PC-9 (cell line): ENCODE results near the gene CHRM1. TPM values are rescaled to one million over a fixed set of nuclear protein-coding genes. Genes with fewer than 3 reads are reported as not detected.

ENCODE experiments used
- BruUV-seq: library from RNA; stranded (reverse); fragments of 400-500 nt; replicated peaks from 2 replicates; lab custom pipeline; 2021; lab: Mats Ljungman, UMichigan
- CTCF ChIA-PET: fragments of 300-600 bp; sonication (Branson Sonifier 250); formaldehyde crosslinking; loops from one replicate; lab custom pipeline; 2022; ENCODE audit warnings: antibody characterized with exemption; lab: Charles Lee
- POLR2A ChIA-PET: fragments of 300-600 bp; sonication (Branson Sonifier 250); formaldehyde crosslinking; loops from one replicate; lab custom pipeline; 2022; ENCODE audit warnings: antibody characterized with exemption; ENCODE audit not compliant: unreplicated experiment; lab: Charles Lee
- DNase-seq, 2 experiments: peaks; one replicate each; pipeline versions ENCODE4 v3.0.0 to v3.0.0-alpha.2; 2015 to 2022; ENCODE audit warnings: mixed read lengths in 1 of 2
- H2AFZ ChIP-seq: fragments of 200-600 bp; sonication (generic); 2 replicates; pipeline ENCODE4 v1.8.1; 2017; ENCODE audit warnings: antibody characterized with exemption
- H3F3A ChIP-seq: fragments of 200-600 bp; sonication (generic); 2 replicates; pipeline ENCODE4 v1.8.1; 2017; ENCODE audit warnings: antibody characterized with exemption, mild to moderate bottlenecking, low read depth; ENCODE audit not compliant: insufficient read depth
- H3K27ac ChIP-seq: fragments of 200-600 bp; sonication (generic); 2 replicates; pipeline ENCODE4 v1.6.1; 2016; ENCODE audit warnings: mixed run types
- H3K27me3 ChIP-seq: fragments of 200-600 bp; sonication (generic); 2 replicates; pipeline ENCODE4 v1.6.1; 2016; ENCODE audit warnings: low read depth, mixed run types; ENCODE audit not compliant: insufficient read depth
- H3K36me3 ChIP-seq: fragments of 200-600 bp; sonication (generic); 2 replicates; pipeline ENCODE4 v1.6.1; 2016; ENCODE audit warnings: low read depth, mixed run types
- H3K4me1 ChIP-seq: fragments of 200-600 bp; sonication (generic); replicated peaks from 2 replicates; pipeline ENCODE4 v1.6.1; 2016; ENCODE audit warnings: mixed run types; ENCODE audit not compliant: insufficient read depth
- H3K4me2 ChIP-seq: fragments of 200-600 bp; sonication (generic); 2 replicates; pipeline ENCODE4 v1.6.1; 2017; ENCODE audit warnings: mixed run types
- H3K4me3 ChIP-seq: fragments of 200-600 bp; sonication (generic); 2 replicates; pipeline ENCODE4 v1.6.1; 2016; ENCODE audit warnings: mixed run types
- H3K79me2 ChIP-seq: fragments of 200-600 bp; sonication (generic); 2 replicates; pipeline ENCODE4 v1.6.1; 2017; ENCODE audit warnings: low read depth, mixed run types
- H3K9me2 ChIP-seq: fragments of 200-600 bp; sonication (generic); 2 replicates; pipeline ENCODE4 v1.8.1; 2017; ENCODE audit warnings: mild to moderate bottlenecking; ENCODE audit not compliant: insufficient read depth
- H3K9me3 ChIP-seq: fragments of 200-600 bp; sonication (generic); 2 replicates; pipeline ENCODE4 v1.8.1; 2016; ENCODE audit warnings: low read depth; ENCODE audit not compliant: insufficient read depth
- H4K20me1 ChIP-seq: fragments of 200-600 bp; sonication (generic); 2 replicates; pipeline ENCODE4 v1.8.1; 2017; ENCODE audit not compliant: insufficient read depth
- CTCF ChIP-seq: fragments of 200-600 bp; sonication (generic); conservative IDR thresholded peaks from 2 replicates; pipeline ENCODE4 v1.6.1; 2017; ENCODE audit warnings: mixed run types, antibody characterized with exemption, mild to moderate bottlenecking, moderate library complexity
- EZH2 ChIP-seq: fragments of 200-600 bp; sonication (generic); IDR thresholded peaks from 2 replicates; pipeline ENCODE4 v1.8.0; 2017; ENCODE audit warnings: antibody characterized with exemption, low read depth
- intact Hi-C: fragments of 100-400 bp; cut with micrococcal nuclease; formaldehyde crosslinking; loops from one replicate; pipeline ENCODE4 v1.10.0; 2022; ENCODE audit not compliant: unreplicated experiment
- total RNA-seq: library from RNA; stranded (reverse); gene quantifications from 2 replicates; pipeline ENCODE4 v1.2.3, GENCODE V29; 2021

Gene CHRM1
- total RNA-seq, 1 experiment from 2014 or later: not detected

DNA sequence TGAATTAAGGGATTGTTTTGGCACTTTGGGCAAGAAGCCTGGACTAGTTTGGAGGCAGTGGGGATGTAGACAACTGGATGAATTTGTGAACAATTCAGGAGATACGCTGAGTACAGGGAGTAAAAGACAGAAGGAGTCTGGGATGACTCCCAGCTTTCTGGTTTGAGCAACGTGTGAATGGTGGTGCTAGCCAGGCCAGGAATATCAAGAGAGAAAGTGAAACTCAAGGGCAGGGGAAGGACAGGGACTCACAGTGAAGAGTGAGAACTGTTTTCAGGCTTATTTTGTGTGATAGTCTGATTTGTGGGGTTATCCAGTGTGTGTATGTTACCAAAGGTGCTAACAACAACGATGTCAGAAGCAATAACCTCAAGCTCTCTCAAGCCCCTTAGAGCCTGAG lies 15.9 kb downstream of the CHRM1 start:
- no peaks in the 10 kb centered on the region for H3K79me2 ChIP-seq
- no peaks in the 10 kb centered on the region for H4K20me1 ChIP-seq
- H2AFZ ChIP-seq: no peak overlapping the region
- H3K9me2 ChIP-seq: no peaks in the 10 kb centered on the region
- H3K4me2 ChIP-seq: peak overlapping the region; percentile 27
- peaks cover 64% of the 10 kb centered on the region for H3K27me3 ChIP-seq
- H3K27ac ChIP-seq: no peak overlapping the region
- no peak for DNase-seq
- no peaks in the 10 kb centered on the region for H3F3A ChIP-seq
- ChIA-PET CTCF (interaction anchor here (0.6 to 1.6 kb wide), 13 partner anchors 14 to 833 kb away, joined by 3 to 11 read pairs (median 3); no protein-coding TSS in a partner anchor), POLR2A (no interaction called here)
- BruUV-seq: no TSS peak
- H3K36me3 ChIP-seq: no peaks in the 10 kb centered on the region
- intact Hi-C loops: loop anchor here (10.0 kb wide), 2 partner anchors 730 to 920 kb away; no protein-coding TSS in a partner anchor
- H3K4me1 ChIP-seq: 0 out of 2 replicates have a peak, but pooled peaks cover 7% of the 10 kb centered on the region
- H3K4me3 ChIP-seq: no peak overlapping the region
- TF ChIP-seq CTCF: no peak
- no peak for TF ChIP-seq EZH2
- no peaks in the 10 kb centered on the region for H3K9me3 ChIP-seq

DNA sequence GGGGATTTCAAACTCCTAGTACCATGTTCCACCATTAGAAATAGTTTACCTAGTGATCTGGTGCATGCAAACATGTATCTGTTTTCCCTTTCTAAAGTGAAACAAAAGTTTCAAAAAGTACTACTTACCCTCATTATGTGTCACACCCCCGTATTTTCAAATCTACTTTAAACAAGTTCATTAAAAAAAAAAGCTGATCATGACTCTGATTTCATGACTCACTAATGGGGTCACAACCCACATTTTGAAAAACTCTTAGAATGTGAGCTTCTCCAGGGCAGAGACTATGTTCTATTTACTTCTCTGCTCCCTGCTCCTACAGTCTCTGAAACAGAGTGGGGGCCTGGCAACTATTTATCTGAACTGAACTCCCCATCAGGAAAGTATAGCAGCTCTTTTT lies 18.2 kb downstream of the CHRM1 start:
- Histone ChIP-seq H3K4me3 (no peak overlapping the region), H4K20me1 (no peaks in the 10 kb centered on the region), H3K9me3 (no peaks in the 10 kb centered on the region), H3K27me3 (peaks cover 78% of the 10 kb centered on the region), H3K79me2 (no peaks in the 10 kb centered on the region), H3K27ac (no peak overlapping the region), H3F3A (no peaks in the 10 kb centered on the region), H3K9me2 (no peaks in the 10 kb centered on the region), H3K4me1 (no peaks in the 10 kb centered on the region), H2AFZ (no peak overlapping the region), H3K4me2 (no peak overlapping the region), H3K36me3 (no peaks in the 10 kb centered on the region)
- no peak for TF ChIP-seq EZH2
- no peak for TF ChIP-seq CTCF
- DNase-seq: no peak
- BruUV-seq: no TSS peak
- POLR2A ChIA-PET: interaction anchor here (0.6 to 0.7 kb wide), 2 partner anchors 62 to 1284 kb away, joined by 3 to 5 read pairs; no protein-coding TSS in a partner anchor
- intact Hi-C loops: loop anchor here (10.0 kb wide), 2 partner anchors 732 to 922 kb away; no protein-coding TSS in a partner anchor
- CTCF ChIA-PET: interaction anchor here (0.6 kb wide), 1 partner anchor 1842 kb away, joined by 4 read pairs; no protein-coding TSS in a partner anchor

- peaks cover under 1% of the 10 kb centered on the region; the same call in 1 of the 2 replicates for H3F3A ChIP-seq
- no peaks in the 10 kb centered on the region for H3K36me3 ChIP-seq
- intact Hi-C loops: no loop called here
- TF ChIP-seq EZH2 (no peak), CTCF (no peak)
- no peak overlapping the region for H3K27ac ChIP-seq
- H3K4me1 ChIP-seq: no peaks in the 10 kb centered on the region
- no peaks in the 10 kb centered on the region for H3K9me2 ChIP-seq
- BruUV-seq: no TSS peak
- ChIA-PET CTCF (no interaction called here), POLR2A (interaction anchor here (0.6 to 0.7 kb wide), 2 partner anchors 42 to 108 kb away, joined by 6 to 8 read pairs; no protein-coding TSS in a partner anchor)
- no peak overlapping the region for H3K4me2 ChIP-seq
- H3K9me3 ChIP-seq: no peaks in the 10 kb centered on the region
- peaks cover 53% of the 10 kb centered on the region for H3K27me3 ChIP-seq
- H3K79me2 ChIP-seq: no peaks in the 10 kb centered on the region
- no peak for DNase-seq
- H4K20me1 ChIP-seq: no peaks in the 10 kb centered on the region
- H2AFZ ChIP-seq: no peak overlapping the region
- H3K4me3 ChIP-seq: no peak overlapping the region
These were observed 23.1 kb downstream of the CHRM1 start for GRCh38 chr11:62898027-62898426.
